SK-N-SH treated with all-trans-retinoic acid at 6 μM for 48 hours (cell line): ENCODE results near the gene SLC25A26.

ENCODE experiments used
- ATAC-seq: fragments of 200-7000 bp; cut with Tn5 transposase; 3 replicates; pipeline ENCODE4 v1.9.1; 2020; ENCODE audit warnings: mild to moderate bottlenecking, moderate library complexity
- ARNTL ChIP-seq: fragments of 450-650 bp; formaldehyde crosslinking; IDR thresholded peaks from 2 replicates; pipeline ENCODE4 v1.5.0; 2020; ENCODE audit warnings: low read depth, mild to moderate bottlenecking, moderate library complexity, borderline replicate concordance
- BACH2 ChIP-seq: fragments of 250-450 bp; sonication (Bioruptor Pico); IDR thresholded peaks from 2 replicates; pipeline ENCODE4 v1.9.0; 2021; ENCODE audit warnings: mild to moderate bottlenecking, borderline replicate concordance
- CREB5 ChIP-seq: fragments of 250-450 bp; sonication (Bioruptor Pico); IDR thresholded peaks from 2 replicates; pipeline ENCODE4 v1.5.1; 2020; ENCODE audit warnings: low read depth, mild to moderate bottlenecking, moderate library complexity
- CSDC2 ChIP-seq: fragments of 250-450 bp; sonication (Bioruptor Pico); IDR thresholded peaks from 2 replicates; pipeline ENCODE4 v1.5.0; 2020; ENCODE audit warnings: mild to moderate bottlenecking, moderate library complexity
- CSRNP3 ChIP-seq: fragments of 250-450 bp; sonication (Bioruptor Pico); IDR thresholded peaks from 2 replicates; pipeline ENCODE4 v1.5.1; 2021; ENCODE audit warnings: mild to moderate bottlenecking, moderate library complexity
- ESRRG ChIP-seq: fragments of 250-450 bp; sonication (Bioruptor Pico); IDR thresholded peaks from 2 replicates; pipeline ENCODE4 v1.6.1; 2021; ENCODE audit warnings: mild to moderate bottlenecking
- GLIS3 ChIP-seq: fragments of 250-450 bp; sonication (Bioruptor Pico); IDR thresholded peaks from 2 replicates; pipeline ENCODE4 v1.5.0; 2020; ENCODE audit warnings: mild to moderate bottlenecking, moderate library complexity
- OSR1 ChIP-seq: fragments of 250-450 bp; sonication (Bioruptor Pico); IDR thresholded peaks from 2 replicates; pipeline ENCODE4 v1.8.0; 2022; ENCODE audit warnings: moderate library complexity, mild to moderate bottlenecking, inconsistent platforms
- PATZ1 ChIP-seq: fragments of 250-450 bp; sonication (Bioruptor Pico); IDR thresholded peaks from 2 replicates; pipeline ENCODE4 v1.8.0; 2020; ENCODE audit warnings: mild to moderate bottlenecking, moderate library complexity, borderline replicate concordance
- POU6F1 ChIP-seq: fragments of 250-450 bp; sonication (Bioruptor Pico); IDR thresholded peaks from 2 replicates; pipeline ENCODE4 v1.8.0; 2021; ENCODE audit warnings: low read depth, mild to moderate bottlenecking, moderate library complexity, borderline replicate concordance
- TCF4 ChIP-seq: fragments of 250-450 bp; sonication (Bioruptor Pico); IDR thresholded peaks from 2 replicates; pipeline ENCODE4 v1.8.0; 2021; ENCODE audit warnings: mild to moderate bottlenecking, moderate library complexity, borderline replicate concordance
- TOX ChIP-seq: fragments of 250-450 bp; sonication (Bioruptor Pico); IDR thresholded peaks from 2 replicates; pipeline ENCODE4 v1.8.0; 2021; ENCODE audit warnings: mild to moderate bottlenecking, moderate library complexity, borderline replicate concordance
- ZC3H10 ChIP-seq: fragments of 250-450 bp; sonication (Bioruptor Pico); IDR thresholded peaks from 2 replicates; pipeline ENCODE4 v1.5.1; 2021; ENCODE audit warnings: mild to moderate bottlenecking, moderate library complexity
- ZFP3 ChIP-seq: fragments of 250-450 bp; sonication (Bioruptor Pico); IDR thresholded peaks from 2 replicates; pipeline ENCODE4 v1.5.0; 2020; ENCODE audit warnings: mild to moderate bottlenecking, moderate library complexity
- ZFP30 ChIP-seq: fragments of 450-650 bp; formaldehyde crosslinking; IDR thresholded peaks from 2 replicates; pipeline ENCODE4 v1.5.0; 2022; ENCODE audit warnings: mild to moderate bottlenecking, moderate library complexity
- ZNF565 ChIP-seq: fragments of 450-650 bp; formaldehyde crosslinking; conservative IDR thresholded peaks from 2 replicates; pipeline ENCODE4 v1.5.0; 2020; ENCODE audit warnings: low read depth, mild to moderate bottlenecking, moderate library complexity
- ZNF70 ChIP-seq: fragments of 450-650 bp; formaldehyde crosslinking; IDR thresholded peaks from 2 replicates; pipeline ENCODE4 v1.5.0; 2020; ENCODE audit warnings: mild to moderate bottlenecking, moderate library complexity

The SLC25A26 gene

GRCh38 chr3:66195347-66195783 lies 25.4 kb upstream of the SLC25A26 start:
- TF ChIP-seq OSR1 (no peak), CREB5 (CRISPR knock-in tag) (no peak), TCF4 (CRISPR knock-in tag) (0 out of 2 replicates have a peak, but pooled peaks have one; percentile 29), ZNF565 (CRISPR knock-in tag) (no peak)
- ATAC-seq, result peak; percentile 98

GRCh38 chr3:66196633-66197032 lies 24.2 kb upstream of the SLC25A26 start:
- no peak for TF ChIP-seq ZFP3 (CRISPR knock-in tag)
- no peak for TF ChIP-seq POU6F1
- TF ChIP-seq CREB5 (CRISPR knock-in tag), result no peak
- no peak for TF ChIP-seq CSDC2 (CRISPR knock-in tag)
- no peak for TF ChIP-seq PATZ1 (CRISPR knock-in tag)
- TF ChIP-seq ZC3H10, result no peak
- TF ChIP-seq ESRRG (CRISPR knock-in tag), result no peak
- no peak for TF ChIP-seq ZNF70
- no peak for TF ChIP-seq TOX
- TF ChIP-seq CSRNP3 (CRISPR knock-in tag), result no peak
- no peak for ATAC-seq

- TF ChIP-seq POU6F1 (no peak), ZC3H10 (no peak), ARNTL (no peak), ZFP30 (CRISPR knock-in tag) (no peak), CREB5 (CRISPR knock-in tag) (no peak), PATZ1 (CRISPR knock-in tag) (no peak), TOX (no peak), BACH2 (no peak), ZNF70 (no peak), GLIS3 (no peak), ESRRG (CRISPR knock-in tag) (no peak)
- TF ChIP-seq, all 23 proteins: peak for 0
Measured at GRCh38 chr3:66198437-66199088, 22.2 kb upstream of the SLC25A26 start.

More at GRCh38 chr3:66198437-66199088, 22.2 kb upstream of the SLC25A26 start:
- no peak for ATAC-seq
